Muscle of leg (tissue), 11 donors: ENCODE measurements around the gene BTBD9. TPM values are rescaled to one million over a fixed set of nuclear protein-coding genes. Genes with fewer than 3 reads are reported as not detected.

Source experiments
- DNase-seq: peaks from one replicate; pipeline ENCODE4 v3.0.0; 2013
- H3K27ac ChIP-seq: one replicate; pipeline ENCODE4 v1.5.1; 2013; ENCODE audit warnings: mild to moderate bottlenecking, low read length, control low read depth
- H3K27me3 ChIP-seq: one replicate; pipeline ENCODE4 v1.6.1; 2013; ENCODE audit warnings: low read length; ENCODE audit not compliant: control insufficient read depth, insufficient read depth
- H3K36me3 ChIP-seq: one replicate; pipeline ENCODE4 v1.6.1; 2013; ENCODE audit warnings: low read length; ENCODE audit not compliant: control insufficient read depth, insufficient read depth
- H3K4me1 ChIP-seq: one replicate; pipeline ENCODE4 v1.6.1; 2013; ENCODE audit warnings: low read length; ENCODE audit not compliant: control insufficient read depth, insufficient read depth
- H3K4me3 ChIP-seq: one replicate; pipeline ENCODE4 v1.5.1; 2013; ENCODE audit warnings: low read length, control low read depth
- H3K9me3 ChIP-seq: replicated peaks from 2 replicates; pipeline ENCODE4 v1.6.1; 2013; ENCODE audit warnings: low read depth, low read length; ENCODE audit not compliant: control insufficient read depth
- WGBS: methylation state at CpG from one replicate; pipeline ENCODE4 v1.1.5; 2013; ENCODE audit warnings: missing lambda C conversion rate; ENCODE audit not compliant: insufficient coverage; 5-methylcytosine and 5-hydroxymethylcytosine counted together
- polyA plus RNA-seq, 8 donors: library from polyadenylated mRNA; unstranded; fragments of 120-200 nt; gene quantifications; one replicate each; pipeline versions ENCODE4 v1.2.1 to v1.2.3, GENCODE V29; 2013; ENCODE audit warnings: inconsistent platforms in 1 of 8, low replicate concordance in 1 of 8; ENCODE audit not compliant: insufficient read length in 8 of 8, insufficient read depth in 1 of 8
- total RNA-seq: library from RNA; stranded (reverse); fragments of 120-200 nt; gene quantifications from one replicate; pipeline ENCODE4 v1.2.4, GENCODE V29; 2013

Gene BTBD9
- total and polyA plus RNA-seq, 9 donors, result 6.5 to 10.5 (median 8.2) TPM

DNA sequence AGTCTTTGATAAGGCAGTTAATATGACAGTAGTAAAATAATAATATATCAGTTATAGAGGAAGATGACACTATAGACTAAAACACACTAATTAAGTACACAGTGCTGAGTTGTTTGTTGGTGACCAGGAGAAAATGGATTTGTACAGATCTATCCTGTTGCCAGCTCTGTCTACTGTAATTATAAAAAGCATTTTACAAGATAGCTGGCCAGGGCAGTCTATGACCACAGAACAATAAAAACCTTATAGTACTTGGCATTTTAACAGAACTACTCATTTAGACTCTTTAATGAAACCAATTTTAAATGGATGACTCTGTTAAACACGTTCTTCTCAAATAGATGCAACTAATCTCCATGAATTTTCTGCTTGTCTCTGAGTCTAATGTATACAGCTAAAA lies 367.5 kb downstream of the BTBD9 start:
- no peaks in the 10 kb centered on the region for H3K9me3 ChIP-seq
- no peaks in the 10 kb centered on the region for H3K27me3 ChIP-seq
- no peaks in the 10 kb centered on the region for H3K36me3 ChIP-seq
- no peak for DNase-seq
- peaks cover 13% of the 10 kb centered on the region for H3K4me1 ChIP-seq
- no peak overlapping the region for H3K4me3 ChIP-seq
- H3K27ac ChIP-seq, result no peak overlapping the region
- no CpG with 5 or more reads among the region's 1 CpG for WGBS

GRCh38 chr6:38271081-38271480 lies 368.6 kb downstream of the BTBD9 start:
- Histone ChIP-seq H3K27ac (peak overlapping the region; percentile 7), H3K36me3 (no peaks in the 10 kb centered on the region), H3K4me1 (peaks cover 13% of the 10 kb centered on the region)

GRCh38 chr6:38270367-38270766 lies 369.4 kb downstream of the BTBD9 start:
- H3K27ac ChIP-seq, result no peak overlapping the region
- no peak for DNase-seq
- WGBS, result 78% methylated on average over 1 of the region's 1 CpG

More at GRCh38 chr6:38271081-38271480, 368.6 kb downstream of the BTBD9 start:
- Histone ChIP-seq H3K9me3 (no peaks in the 10 kb centered on the region), H3K4me3 (no peak overlapping the region), H3K27me3 (no peaks in the 10 kb centered on the region)
- no peak for DNase-seq

DNA sequence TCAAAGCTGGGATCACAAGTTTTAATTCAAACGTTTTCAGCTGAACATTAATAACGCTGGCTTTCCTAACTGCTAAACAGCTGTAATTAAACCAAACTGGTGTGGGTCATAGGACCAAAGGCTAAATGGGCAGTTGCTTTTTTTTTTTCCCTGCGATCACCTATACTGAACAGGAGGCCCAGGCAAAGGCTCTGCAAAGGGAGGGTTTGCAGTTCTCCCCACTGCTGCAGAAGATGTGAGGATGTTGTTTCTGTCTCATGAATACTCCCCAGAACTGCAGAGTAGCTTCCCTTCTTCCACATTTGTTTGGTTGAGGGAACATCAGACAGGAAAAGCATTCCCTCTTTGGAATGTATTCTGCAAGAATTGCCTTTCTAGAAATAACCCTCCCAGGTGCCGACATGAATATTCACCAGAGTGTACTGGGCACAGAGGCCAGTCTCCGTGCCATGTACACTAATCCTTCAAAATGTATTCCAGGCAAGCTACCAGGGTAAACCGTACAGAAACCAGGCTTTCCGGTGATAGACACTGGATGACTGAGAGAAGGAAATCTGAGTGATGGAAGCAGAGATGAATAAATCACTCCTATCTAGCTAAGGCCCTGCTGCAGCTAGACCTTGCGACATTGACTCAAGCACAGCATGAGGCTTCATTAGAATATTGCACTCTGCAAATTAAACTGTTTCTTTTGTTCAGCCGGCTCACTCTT lies 370.1 kb downstream of the BTBD9 start:
- DNase-seq, result no peak
- H3K27ac ChIP-seq, result no peak overlapping the region
- no peaks in the 10 kb centered on the region for H3K36me3 ChIP-seq
- no peak overlapping the region for H3K4me3 ChIP-seq
- WGBS, result 69% methylated on average over 2 of the region's 9 CpGs
- peaks cover 13% of the 10 kb centered on the region for H3K4me1 ChIP-seq
- no peaks in the 10 kb centered on the region for H3K27me3 ChIP-seq
- no peaks in the 10 kb centered on the region for H3K9me3 ChIP-seq

More at GRCh38 chr6:38270367-38270766, 369.4 kb downstream of the BTBD9 start:
- H3K4me1 ChIP-seq, result peaks cover 13% of the 10 kb centered on the region
- no peaks in the 10 kb centered on the region for H3K27me3 ChIP-seq
- H3K4me3 ChIP-seq, result no peak overlapping the region
- H3K9me3 ChIP-seq, result no peaks in the 10 kb centered on the region
- H3K36me3 ChIP-seq, result no peaks in the 10 kb centered on the region

- 58% methylated on average over 4 of the region's 4 CpGs for WGBS
- Histone ChIP-seq H3K27ac (no peak overlapping the region), H3K9me3 (no peaks in the 10 kb centered on the region), H3K4me3 (no peak overlapping the region), H3K4me1 (peaks cover 10% of the 10 kb centered on the region), H3K36me3 (no peaks in the 10 kb centered on the region), H3K27me3 (no peaks in the 10 kb centered on the region)
- DNase-seq, result no peak
Measured at GRCh38 chr6:38268342-38268741, 371.4 kb downstream of the BTBD9 start.

- Histone ChIP-seq H3K9me3 (no peaks in the 10 kb centered on the region), H3K4me1 (peaks cover 13% of the 10 kb centered on the region), H3K36me3 (no peaks in the 10 kb centered on the region), H3K27me3 (no peaks in the 10 kb centered on the region), H3K27ac (no peak overlapping the region), H3K4me3 (no peak overlapping the region)
- 79% methylated on average over 2 of the region's 7 CpGs for WGBS
- peak; percentile 22 for DNase-seq
Measured at GRCh38 chr6:38266921-38267354, 372.8 kb downstream of the BTBD9 start.

- Histone ChIP-seq H3K4me1 (peaks cover 14% of the 10 kb centered on the region), H3K9me3 (no peaks in the 10 kb centered on the region), H3K4me3 (no peak overlapping the region), H3K27me3 (no peaks in the 10 kb centered on the region), H3K27ac (no peak overlapping the region), H3K36me3 (no peaks in the 10 kb centered on the region)
- DNase-seq, result no peak
- 72% methylated on average over 8 of the region's 8 CpGs for WGBS
Measured at GRCh38 chr6:38264605-38265004, 375.1 kb downstream of the BTBD9 start.

- Histone ChIP-seq H3K27ac (peak overlapping the region; percentile 76), H3K27me3 (no peaks in the 10 kb centered on the region), H3K4me1 (peaks cover 11% of the 10 kb centered on the region), H3K4me3 (no peak overlapping the region), H3K36me3 (no peaks in the 10 kb centered on the region), H3K9me3 (no peaks in the 10 kb centered on the region)
- DNase-seq, result peak; percentile 28
- 80% methylated on average over 1 of the region's 2 CpGs for WGBS
Measured at GRCh38 chr6:38262609-38263008, 377.1 kb downstream of the BTBD9 start.

DNA sequence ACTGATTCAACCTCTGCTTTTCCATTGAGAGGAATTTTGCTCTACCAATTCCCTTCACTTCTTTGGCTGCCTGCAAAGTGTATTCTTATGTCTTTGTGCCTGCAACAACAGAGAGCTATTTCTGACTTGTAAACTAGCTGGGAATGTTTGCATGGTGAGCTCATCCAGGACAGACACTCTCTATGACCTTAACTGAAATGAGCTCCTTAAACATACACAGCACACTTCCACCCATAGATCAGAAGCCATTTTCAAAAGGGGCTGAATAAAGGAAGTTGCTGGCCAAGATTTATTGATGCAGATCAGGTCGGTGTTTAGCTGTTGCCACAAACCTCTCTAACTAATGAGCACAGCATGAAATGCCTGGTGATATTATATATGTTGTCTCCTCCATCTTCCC lies 377.7 kb downstream of the BTBD9 start:
- no CpG with 5 or more reads among the region's 1 CpG for WGBS
- peak; percentile 95 for DNase-seq
- Histone ChIP-seq H3K4me1 (peaks cover 11% of the 10 kb centered on the region), H3K27ac (peak overlapping the region; percentile 76), H3K9me3 (no peaks in the 10 kb centered on the region), H3K4me3 (no peak overlapping the region), H3K27me3 (no peaks in the 10 kb centered on the region), H3K36me3 (no peaks in the 10 kb centered on the region)

GRCh38 chr6:38261626-38262025 lies 378.1 kb downstream of the BTBD9 start:
- Histone ChIP-seq H3K9me3 (no peaks in the 10 kb centered on the region), H3K4me1 (peaks cover 11% of the 10 kb centered on the region), H3K27ac (peak overlapping the region; percentile 76), H3K27me3 (no peaks in the 10 kb centered on the region), H3K36me3 (no peaks in the 10 kb centered on the region), H3K4me3 (no peak overlapping the region)
- DNase-seq, result no peak
- WGBS, result 14% methylated on average over 2 of the region's 3 CpGs

DNA sequence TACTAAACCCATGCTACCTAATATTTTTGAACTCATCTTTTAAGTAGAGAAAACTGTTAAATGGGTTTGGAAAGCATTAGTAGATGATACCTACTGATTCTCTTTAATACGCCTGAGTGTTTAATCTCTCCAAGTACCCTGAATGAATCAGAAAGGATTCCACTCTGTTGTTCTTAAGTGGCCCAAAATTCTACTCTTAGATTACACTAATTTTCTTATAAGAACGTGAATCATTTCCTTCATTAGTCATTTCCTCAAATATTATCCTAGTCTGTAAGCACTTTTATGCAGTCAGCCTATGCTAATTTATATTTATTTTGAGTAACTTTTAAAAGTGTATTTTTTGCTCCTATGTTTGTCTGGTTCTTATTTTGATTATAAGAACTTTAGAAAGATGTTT lies 380.0 kb downstream of the BTBD9 start:
- Histone ChIP-seq H3K27me3 (no peaks in the 10 kb centered on the region), H3K27ac (no peak overlapping the region), H3K9me3 (no peaks in the 10 kb centered on the region), H3K4me1 (peaks cover 11% of the 10 kb centered on the region), H3K36me3 (peaks cover 4% of the 10 kb centered on the region), H3K4me3 (no peak overlapping the region)
- DNase-seq, result no peak
- WGBS, result no CpG with 5 or more reads among the region's 2 CpGs
